Smooth muscle cell (in vitro differentiated cells): ENCODE measurements around the gene ZDHHC14. TPM values are rescaled to one million over a fixed set of nuclear protein-coding genes. Genes with fewer than 3 reads are reported as not detected.

Experiments used
- DNase-seq: peaks from one replicate; lab custom pipeline; 2025; ENCODE audit not compliant: unreplicated experiment; lab: John Stamatoyannopoulos, UW
- H2AFZ ChIP-seq: fragments of 200-600 bp; sonication (generic); 2 replicates; pipeline ENCODE4 v1.6.0; 2016; ENCODE audit warnings: antibody characterized with exemption, low read depth, mild to moderate bottlenecking
- H3F3A ChIP-seq: fragments of 200-600 bp; sonication (generic); 2 replicates; pipeline ENCODE4 v1.6.0; 2017; ENCODE audit warnings: antibody characterized with exemption, low read depth
- H3K27ac ChIP-seq: fragments of 200-600 bp; sonication (generic); 2 replicates; pipeline ENCODE4 v1.5.1; 2016; ENCODE audit warnings: low read depth, mild to moderate bottlenecking
- H3K27me3 ChIP-seq: fragments of 200-600 bp; sonication (generic); 2 replicates; pipeline ENCODE4 v1.6.1; 2016; ENCODE audit warnings: low read depth, mild to moderate bottlenecking
- H3K36me3 ChIP-seq: fragments of 200-600 bp; sonication (generic); 2 replicates; pipeline ENCODE4 v1.5.1; 2016; ENCODE audit warnings: low read depth
- H3K4me1 ChIP-seq: fragments of 200-600 bp; sonication (generic); 2 replicates; pipeline ENCODE4 v1.5.1; 2016; ENCODE audit warnings: low read depth
- H3K4me2 ChIP-seq: fragments of 200-600 bp; sonication (generic); 2 replicates; pipeline ENCODE4 v1.6.0; 2016; ENCODE audit warnings: mild to moderate bottlenecking
- H3K4me3 ChIP-seq: fragments of 200-600 bp; sonication (generic); 2 replicates; pipeline ENCODE4 v1.5.1; 2016; ENCODE audit warnings: mild to moderate bottlenecking
- H3K79me2 ChIP-seq: fragments of 200-600 bp; sonication (generic); 2 replicates; pipeline ENCODE4 v1.6.0; 2016; ENCODE audit warnings: low read depth, mild to moderate bottlenecking
- H3K9ac ChIP-seq: fragments of 200-600 bp; sonication (generic); 2 replicates; pipeline ENCODE4 v1.6.0; 2016; ENCODE audit warnings: low read depth
- H3K9me3 ChIP-seq: fragments of 200-600 bp; sonication (generic); replicated peaks from 2 replicates; pipeline ENCODE4 v1.5.1; 2016; ENCODE audit warnings: low read depth
- H4K20me1 ChIP-seq: fragments of 200-600 bp; sonication (generic); 2 replicates; pipeline ENCODE4 v1.6.0; 2016; ENCODE audit warnings: low read depth
- CTCF ChIP-seq: fragments of 200-600 bp; sonication (generic); IDR thresholded peaks from 2 replicates; pipeline ENCODE4 v1.5.1; 2017; ENCODE audit warnings: borderline replicate concordance, mild to moderate bottlenecking, antibody characterized with exemption; ENCODE audit not compliant: insufficient read depth, poor library complexity, severe bottlenecking
- WGBS: methylation state at CpG from one replicate; pipeline ENCODE4 v1.1.7; 2016; ENCODE audit warnings: low lambda C conversion rate; 5-methylcytosine and 5-hydroxymethylcytosine counted together
- polyA plus RNA-seq: library from polyadenylated mRNA; unstranded; fragments of >200 nt; fragmentation: Nextera tagmentation; extraction: Ambion mirVana; gene quantifications from 2 replicates; pipeline ENCODE4 v1.2.1, GENCODE V29; 2016
- total RNA-seq: library from RNA; depleted of rRNA; stranded (reverse); fragments of >200 nt; gene quantifications from 2 replicates; pipeline ENCODE4 v1.2.3, GENCODE V29; 2014

Gene ZDHHC14
- total and polyA plus RNA-seq, 2 experiments from 2014 or later, result 1.3 to 1.6 TPM

GRCh38 chr6:157593596-157593995, 212.6 kb downstream of the ZDHHC14 start:
- Histone ChIP-seq H3K9me3 (no peaks in the 10 kb centered on the region), H3K9ac (no peak overlapping the region), H3K27me3 (no peaks in the 10 kb centered on the region), H3K79me2 (no peaks in the 10 kb centered on the region), H3F3A (no peaks in the 10 kb centered on the region), H4K20me1 (no peaks in the 10 kb centered on the region), H2AFZ (no peak overlapping the region), H3K36me3 (no peaks in the 10 kb centered on the region), H3K4me3 (no peak overlapping the region), H3K4me1 (peaks cover 9% of the 10 kb centered on the region), H3K4me2 (no peak overlapping the region), H3K27ac (no peak overlapping the region)
- DNase-seq, result no peak
- 86% methylated on average over 8 of the region's 8 CpGs for WGBS
- no peak for TF ChIP-seq CTCF

GRCh38 chr6:157594292-157594691, 213.3 kb downstream of the ZDHHC14 start:
- Histone ChIP-seq H2AFZ (no peak overlapping the region), H3K9ac (no peak overlapping the region), H3K36me3 (no peaks in the 10 kb centered on the region), H3K79me2 (no peaks in the 10 kb centered on the region), H3K4me3 (no peak overlapping the region), H3K27me3 (no peaks in the 10 kb centered on the region), H4K20me1 (no peaks in the 10 kb centered on the region), H3K4me1 (peaks cover 9% of the 10 kb centered on the region), H3K27ac (no peak overlapping the region), H3K4me2 (no peak overlapping the region), H3K9me3 (no peaks in the 10 kb centered on the region), H3F3A (no peaks in the 10 kb centered on the region)
- DNase-seq, result no peak
- no peak for TF ChIP-seq CTCF
- 99% methylated on average over 7 of the region's 7 CpGs for WGBS

- no peak for DNase-seq
- Histone ChIP-seq H3K4me2 (no peak overlapping the region), H3K9me3 (no peaks in the 10 kb centered on the region), H3K4me1 (peaks cover 9% of the 10 kb centered on the region), H3K27ac (no peak overlapping the region), H3F3A (no peaks in the 10 kb centered on the region), H2AFZ (no peak overlapping the region), H3K27me3 (no peaks in the 10 kb centered on the region), H3K9ac (no peak overlapping the region), H3K79me2 (no peaks in the 10 kb centered on the region), H3K4me3 (no peak overlapping the region), H4K20me1 (no peaks in the 10 kb centered on the region), H3K36me3 (no peaks in the 10 kb centered on the region)
- 94% methylated on average over 8 of the region's 8 CpGs for WGBS
- TF ChIP-seq CTCF, result no peak
Observed at GRCh38 chr6:157595768-157596167, 214.8 kb downstream of the ZDHHC14 start.

GRCh38 chr6:157596461-157596860, 215.5 kb downstream of the ZDHHC14 start:
- Histone ChIP-seq H2AFZ (no peak overlapping the region), H3K4me3 (no peak overlapping the region), H3K36me3 (no peaks in the 10 kb centered on the region), H3K9ac (no peak overlapping the region), H3K27ac (no peak overlapping the region), H3K4me2 (no peak overlapping the region), H3K4me1 (peaks cover 9% of the 10 kb centered on the region), H3F3A (no peaks in the 10 kb centered on the region), H3K9me3 (no peaks in the 10 kb centered on the region), H3K79me2 (no peaks in the 10 kb centered on the region), H4K20me1 (no peaks in the 10 kb centered on the region), H3K27me3 (no peaks in the 10 kb centered on the region)
- no peak for TF ChIP-seq CTCF
- 93% methylated on average over 6 of the region's 6 CpGs for WGBS
- no peak for DNase-seq
